GM12878 (cell line): ENCODE results near the gene ADAM23.

Experiments used
- BRCA1 ChIP-seq: IDR thresholded peaks from 2 replicates; pipeline ENCODE4 v1.6.1; 2011; ENCODE audit warnings: low read depth, low read length, improper control_type of control experiment
- CEBPB ChIP-seq, 2 experiments: fragments of 150-350 bp in 1 of 2; IDR thresholded peaks; 2 replicates each; pipeline ENCODE4 v1.6.1; 2012 to 2014; ENCODE audit warnings: low read depth in 2 of 2, low read length in 2 of 2, borderline replicate concordance in 1 of 2, inconsistent platforms in 1 of 2
- CREM ChIP-seq: IDR thresholded peaks from 2 replicates; pipeline ENCODE4 v1.6.1; 2014; ENCODE audit warnings: antibody characterized with exemption, low read depth
- EP300 ChIP-seq, 2 experiments: fragments of 150-350 bp in 1 of 2; IDR thresholded peaks; 2 replicates each; pipeline ENCODE4 v1.6.1; 2011 to 2012; ENCODE audit warnings: low read depth in 2 of 2, low read length in 2 of 2, borderline replicate concordance in 1 of 2, improper control_type of control experiment in 1 of 2, inconsistent platforms in 1 of 2; ENCODE audit not compliant: control insufficient read depth in 1 of 2
- EZH2 ChIP-seq: IDR thresholded peaks from 2 replicates; pipeline ENCODE4 v1.6.1; 2012; ENCODE audit warnings: low read depth, mild to moderate bottlenecking, control low read depth, inconsistent platforms, low read length, borderline replicate concordance; ENCODE audit not compliant: control insufficient read depth
- MXI1 ChIP-seq: fragments of 150-350 bp; IDR thresholded peaks from 2 replicates; pipeline ENCODE4 v1.6.1; 2011; ENCODE audit warnings: low read depth, mild to moderate bottlenecking, inconsistent platforms, low read length, improper control_type of control experiment
- NFXL1 ChIP-seq: fragments of 450-650 bp; IDR thresholded peaks from 2 replicates; pipeline ENCODE4 v1.6.1; 2017; ENCODE audit warnings: antibody characterized with exemption, mild to moderate bottlenecking, borderline replicate concordance
- POLR2A ChIP-seq: IDR thresholded peaks from 2 replicates; pipeline ENCODE4 v1.6.1; 2011; ENCODE audit warnings: low read depth, mild to moderate bottlenecking, low read length
- RAD21 ChIP-seq: IDR thresholded peaks from 2 replicates; pipeline ENCODE4 v1.6.1; 2011; ENCODE audit warnings: mild to moderate bottlenecking, low read depth, low read length, moderate library complexity; ENCODE audit not compliant: insufficient read depth
- SMC3 ChIP-seq: IDR thresholded peaks from 2 replicates; pipeline ENCODE4 v1.6.1; 2011; ENCODE audit warnings: low read length, improper control_type of control experiment, borderline replicate concordance
- SREBF2 ChIP-seq: IDR thresholded peaks from 2 replicates; pipeline ENCODE4 v1.6.1; 2012; ENCODE audit warnings: mild to moderate bottlenecking, low read length
- TF ChIP-seq, protein P1 (sequence below), 3 experiments: IDR thresholded peaks in 2 of 3; conservative IDR thresholded peaks in 1 of 3; 2 replicates each; pipeline ENCODE4 v1.5.1; 2011; ENCODE audit warnings: low read depth in 3 of 3, low read length in 3 of 3, mild to moderate bottlenecking in 3 of 3, control low read depth in 2 of 3, moderate library complexity in 2 of 3, inconsistent platforms in 1 of 3, mixed read lengths in 1 of 3; ENCODE audit not compliant: control insufficient read depth in 2 of 3, insufficient read depth in 1 of 3; ENCODE audit errors: extremely low read depth in 1 of 3

DNA sequence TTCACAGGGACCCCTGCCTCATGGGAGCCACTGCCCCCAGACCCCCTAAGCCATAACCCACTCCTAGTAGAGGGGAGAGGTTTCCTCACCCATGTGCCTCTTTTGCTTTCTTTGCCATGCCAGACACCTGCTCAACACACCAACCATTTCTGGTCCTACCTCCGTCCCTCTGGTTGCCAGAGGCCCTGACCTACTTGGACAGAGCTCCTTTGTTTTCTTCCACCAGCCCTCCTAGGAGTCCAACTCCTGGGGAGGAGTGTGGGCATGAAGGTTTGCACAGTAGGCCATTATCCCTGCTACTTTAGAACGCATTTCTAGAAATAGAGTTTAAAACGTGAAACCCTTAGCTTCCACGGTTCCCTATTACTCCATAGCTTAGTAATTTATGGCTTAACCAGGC, 122.3 kb downstream of the ADAM23 start:
- no peak for TF ChIP-seq EZH2
- no peak for TF ChIP-seq EP300 (IDR thresholded peaks at IDR 0.05; ENCODE audit: borderline replicate concordance in 1 of 2, control insufficient read depth in 1 of 2, low read depth in 2 of 2, low read length in 2 of 2)
- TF ChIP-seq SMC3 = no peak
- TF ChIP-seq, protein P1, sequence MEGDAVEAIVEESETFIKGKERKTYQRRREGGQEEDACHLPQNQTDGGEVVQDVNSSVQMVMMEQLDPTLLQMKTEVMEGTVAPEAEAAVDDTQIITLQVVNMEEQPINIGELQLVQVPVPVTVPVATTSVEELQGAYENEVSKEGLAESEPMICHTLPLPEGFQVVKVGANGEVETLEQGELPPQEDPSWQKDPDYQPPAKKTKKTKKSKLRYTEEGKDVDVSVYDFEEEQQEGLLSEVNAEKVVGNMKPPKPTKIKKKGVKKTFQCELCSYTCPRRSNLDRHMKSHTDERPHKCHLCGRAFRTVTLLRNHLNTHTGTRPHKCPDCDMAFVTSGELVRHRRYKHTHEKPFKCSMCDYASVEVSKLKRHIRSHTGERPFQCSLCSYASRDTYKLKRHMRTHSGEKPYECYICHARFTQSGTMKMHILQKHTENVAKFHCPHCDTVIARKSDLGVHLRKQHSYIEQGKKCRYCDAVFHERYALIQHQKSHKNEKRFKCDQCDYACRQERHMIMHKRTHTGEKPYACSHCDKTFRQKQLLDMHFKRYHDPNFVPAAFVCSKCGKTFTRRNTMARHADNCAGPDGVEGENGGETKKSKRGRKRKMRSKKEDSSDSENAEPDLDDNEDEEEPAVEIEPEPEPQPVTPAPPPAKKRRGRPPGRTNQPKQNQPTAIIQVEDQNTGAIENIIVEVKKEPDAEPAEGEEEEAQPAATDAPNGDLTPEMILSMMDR (IDR thresholded peaks at IDR 0.05 in 2 of 3, conservative IDR thresholded peaks at IDR 0.05 in 1 of 3; ENCODE audit: control insufficient read depth in 2 of 3, extremely low read depth in 1 of 3, insufficient read depth in 1 of 3, low read depth in 3 of 3, low read length in 3 of 3) = no peak
- no peak for TF ChIP-seq NFXL1
- no peak for TF ChIP-seq RAD21
- TF ChIP-seq CEBPB (IDR thresholded peaks at IDR 0.05; ENCODE audit: borderline replicate concordance in 1 of 2, low read depth in 2 of 2, low read length in 2 of 2) = no peak
- TF ChIP-seq CREM = no peak
- TF ChIP-seq SREBF2 = no peak
- TF ChIP-seq BRCA1 = no peak
- no peak for TF ChIP-seq MXI1
- no peak for TF ChIP-seq POLR2A
